PC-3 (cell line): Measurements from ENCODE around the gene TBC1D24. TPM values are rescaled to one million over a fixed set of nuclear protein-coding genes. Genes with fewer than 3 reads are reported as not detected.

ENCODE experiments used
- ATAC-seq: fragments of 200-7000 bp; cut with Tn5 transposase; 2 replicates; pipeline ENCODE4 v1.9.1; 2020; ENCODE audit warnings: mild to moderate bottlenecking, moderate library complexity
- BruUV-seq: library from RNA; stranded (reverse); fragments of 400-500 nt; replicated peaks from 2 replicates; lab custom pipeline; 2021; lab: Mats Ljungman, UMichigan
- CTCF ChIA-PET: fragments of 300-600 bp; sonication (Branson Sonifier 250); formaldehyde crosslinking; loops from one replicate; lab custom pipeline; 2022; ENCODE audit warnings: antibody characterized with exemption; lab: Charles Lee
- POLR2A ChIA-PET: fragments of 300-600 bp; sonication (Branson Sonifier 250); formaldehyde crosslinking; loops from one replicate; lab custom pipeline; 2022; ENCODE audit warnings: antibody characterized with exemption; ENCODE audit not compliant: unreplicated experiment; lab: Charles Lee
- DNase-seq: peaks from one replicate; pipeline ENCODE4 v3.0.0-alpha.2; 2015
- H2AFZ ChIP-seq: fragments of 300-600 bp; sonication (generic); 2 replicates; pipeline ENCODE4 v1.6.0; 2016; ENCODE audit warnings: antibody characterized with exemption, low read length
- H3F3A ChIP-seq: fragments of 300-600 bp; sonication (generic); one replicate; pipeline ENCODE4 v1.6.0; 2017; ENCODE audit warnings: antibody characterized with exemption, low read length, control low read depth, mild to moderate bottlenecking; ENCODE audit not compliant: unreplicated experiment
- H3K27ac ChIP-seq: fragments of 300-600 bp; sonication (generic); 2 replicates; pipeline ENCODE4 v1.5.1; 2016; ENCODE audit warnings: mild to moderate bottlenecking, low read length
- H3K27me3 ChIP-seq: fragments of 300-600 bp; sonication (generic); 2 replicates; pipeline ENCODE4 v1.6.1; 2016; ENCODE audit warnings: low read length, mixed read lengths
- H3K36me3 ChIP-seq: fragments of 300-600 bp; sonication (generic); 2 replicates; pipeline ENCODE4 v1.6.1; 2016; ENCODE audit warnings: low read depth, mixed run types, low read length, mixed read lengths
- H3K4me1 ChIP-seq: fragments of 300-600 bp; sonication (generic); 2 replicates; pipeline ENCODE4 v1.5.1; 2016; ENCODE audit warnings: low read length; ENCODE audit not compliant: insufficient read depth
- H3K4me2 ChIP-seq: fragments of 300-600 bp; sonication (generic); 2 replicates; pipeline ENCODE4 v1.6.0; 2016; ENCODE audit warnings: low read length
- H3K4me3 ChIP-seq: fragments of 300-600 bp; sonication (generic); 2 replicates; pipeline ENCODE4 v1.5.1; 2016; ENCODE audit warnings: mild to moderate bottlenecking, low read length, mixed read lengths
- H3K79me2 ChIP-seq: fragments of 300-600 bp; sonication (generic); 2 replicates; pipeline ENCODE4 v1.6.1; 2017; ENCODE audit warnings: low read length, mixed read lengths
- H3K9ac ChIP-seq: fragments of 300-600 bp; sonication (generic); 2 replicates; pipeline ENCODE4 v1.6.0; 2016; ENCODE audit warnings: mild to moderate bottlenecking, low read length
- H3K9me2 ChIP-seq: fragments of 300-600 bp; sonication (generic); replicated peaks from 2 replicates; pipeline ENCODE4 v1.6.1; 2016; ENCODE audit warnings: mixed run types, low read length, mixed read lengths
- H3K9me3 ChIP-seq: fragments of 300-600 bp; sonication (generic); 2 replicates; pipeline ENCODE4 v1.6.1; 2016; ENCODE audit warnings: low read length, mixed read lengths
- H4K20me1 ChIP-seq: fragments of 300-600 bp; sonication (generic); 2 replicates; pipeline ENCODE4 v1.6.1; 2016; ENCODE audit warnings: low read length, mixed read lengths
- EZH2 ChIP-seq: fragments of 300-600 bp; sonication (generic); IDR thresholded peaks from one replicate; pipeline ENCODE4 v1.6.1; 2017; ENCODE audit warnings: antibody characterized with exemption, mild to moderate bottlenecking, low read length; ENCODE audit not compliant: unreplicated experiment
- EZH2phosphoT487 ChIP-seq: fragments of 300-600 bp; sonication (generic); IDR thresholded peaks from 2 replicates; pipeline ENCODE4 v1.6.1; 2018; ENCODE audit warnings: mild to moderate bottlenecking, antibody characterized with exemption, low read length, borderline replicate concordance
- intact Hi-C: fragments of 100-400 bp; cut with micrococcal nuclease; formaldehyde crosslinking; loops from 2 replicates; pipeline ENCODE4 v1.9.0; 2023
- total RNA-seq: library from RNA; depleted of rRNA; stranded (reverse); fragments of >200 nt; gene quantifications from 2 replicates; pipeline ENCODE4 v1.2.3, GENCODE V29; 2014
- TF ChIP-seq, protein P1 (sequence below): fragments of 300-600 bp; sonication (generic); conservative IDR thresholded peaks from 2 replicates; pipeline ENCODE4 v1.5.1; 2017; ENCODE audit warnings: antibody characterized with exemption, low read depth, mild to moderate bottlenecking, low read length

TBC1D24 gene
- total RNA-seq, 1 experiment from 2014 or later = 15.2 TPM

DNA sequence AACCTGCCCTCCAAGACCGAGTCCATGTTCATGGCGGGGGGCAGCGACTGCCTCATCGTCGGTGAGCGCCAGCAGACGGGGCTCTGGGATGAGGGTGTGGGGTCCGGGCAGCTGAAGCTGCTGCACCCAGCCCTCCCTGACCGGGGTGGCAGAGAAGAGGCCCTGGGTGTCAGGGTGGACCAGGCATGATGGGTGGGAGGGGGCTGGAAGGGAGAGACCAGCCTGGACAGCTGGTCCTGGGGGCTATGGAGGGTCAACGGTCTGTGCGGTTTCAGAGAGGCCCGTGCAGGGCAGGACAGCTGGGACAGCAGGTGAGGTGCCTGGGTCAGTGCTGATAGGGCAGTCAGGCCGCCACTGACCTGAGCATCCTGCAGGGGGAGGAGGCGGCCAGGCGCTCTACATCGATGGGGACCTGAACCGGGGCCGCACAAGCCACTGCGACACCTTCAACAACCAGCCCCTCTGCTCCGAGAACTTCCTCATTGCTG is 25.5 kb downstream of the TBC1D24 start:
- H3K79me2 ChIP-seq = no peaks in the 10 kb centered on the region
- no peaks in the 10 kb centered on the region for H3F3A ChIP-seq
- no peaks in the 10 kb centered on the region for H4K20me1 ChIP-seq
- H3K27ac ChIP-seq = no peak overlapping the region
- 0 out of 2 replicates have a peak, but pooled peaks have one; percentile 16 for ATAC-seq
- no peaks in the 10 kb centered on the region for H3K9me3 ChIP-seq
- no peak for TF ChIP-seq EZH2phosphoT487
- no peak for TF ChIP-seq EZH2
- TF ChIP-seq, protein P1, sequence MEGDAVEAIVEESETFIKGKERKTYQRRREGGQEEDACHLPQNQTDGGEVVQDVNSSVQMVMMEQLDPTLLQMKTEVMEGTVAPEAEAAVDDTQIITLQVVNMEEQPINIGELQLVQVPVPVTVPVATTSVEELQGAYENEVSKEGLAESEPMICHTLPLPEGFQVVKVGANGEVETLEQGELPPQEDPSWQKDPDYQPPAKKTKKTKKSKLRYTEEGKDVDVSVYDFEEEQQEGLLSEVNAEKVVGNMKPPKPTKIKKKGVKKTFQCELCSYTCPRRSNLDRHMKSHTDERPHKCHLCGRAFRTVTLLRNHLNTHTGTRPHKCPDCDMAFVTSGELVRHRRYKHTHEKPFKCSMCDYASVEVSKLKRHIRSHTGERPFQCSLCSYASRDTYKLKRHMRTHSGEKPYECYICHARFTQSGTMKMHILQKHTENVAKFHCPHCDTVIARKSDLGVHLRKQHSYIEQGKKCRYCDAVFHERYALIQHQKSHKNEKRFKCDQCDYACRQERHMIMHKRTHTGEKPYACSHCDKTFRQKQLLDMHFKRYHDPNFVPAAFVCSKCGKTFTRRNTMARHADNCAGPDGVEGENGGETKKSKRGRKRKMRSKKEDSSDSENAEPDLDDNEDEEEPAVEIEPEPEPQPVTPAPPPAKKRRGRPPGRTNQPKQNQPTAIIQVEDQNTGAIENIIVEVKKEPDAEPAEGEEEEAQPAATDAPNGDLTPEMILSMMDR = no peak
- no peaks in the 10 kb centered on the region for H3K36me3 ChIP-seq
- no peak overlapping the region for H3K9ac ChIP-seq
- H3K4me3 ChIP-seq = no peak overlapping the region
- no peaks in the 10 kb centered on the region for H3K4me1 ChIP-seq
- intact Hi-C loops = no loop called here
- ChIA-PET CTCF (no interaction called here), POLR2A (no interaction called here)
- H3K4me2 ChIP-seq = no peak overlapping the region
- no TSS peak for BruUV-seq
- no peaks in the 10 kb centered on the region for H3K9me2 ChIP-seq
- no peaks in the 10 kb centered on the region for H3K27me3 ChIP-seq
- no peak overlapping the region for H2AFZ ChIP-seq
- no peak for DNase-seq

DNA sequence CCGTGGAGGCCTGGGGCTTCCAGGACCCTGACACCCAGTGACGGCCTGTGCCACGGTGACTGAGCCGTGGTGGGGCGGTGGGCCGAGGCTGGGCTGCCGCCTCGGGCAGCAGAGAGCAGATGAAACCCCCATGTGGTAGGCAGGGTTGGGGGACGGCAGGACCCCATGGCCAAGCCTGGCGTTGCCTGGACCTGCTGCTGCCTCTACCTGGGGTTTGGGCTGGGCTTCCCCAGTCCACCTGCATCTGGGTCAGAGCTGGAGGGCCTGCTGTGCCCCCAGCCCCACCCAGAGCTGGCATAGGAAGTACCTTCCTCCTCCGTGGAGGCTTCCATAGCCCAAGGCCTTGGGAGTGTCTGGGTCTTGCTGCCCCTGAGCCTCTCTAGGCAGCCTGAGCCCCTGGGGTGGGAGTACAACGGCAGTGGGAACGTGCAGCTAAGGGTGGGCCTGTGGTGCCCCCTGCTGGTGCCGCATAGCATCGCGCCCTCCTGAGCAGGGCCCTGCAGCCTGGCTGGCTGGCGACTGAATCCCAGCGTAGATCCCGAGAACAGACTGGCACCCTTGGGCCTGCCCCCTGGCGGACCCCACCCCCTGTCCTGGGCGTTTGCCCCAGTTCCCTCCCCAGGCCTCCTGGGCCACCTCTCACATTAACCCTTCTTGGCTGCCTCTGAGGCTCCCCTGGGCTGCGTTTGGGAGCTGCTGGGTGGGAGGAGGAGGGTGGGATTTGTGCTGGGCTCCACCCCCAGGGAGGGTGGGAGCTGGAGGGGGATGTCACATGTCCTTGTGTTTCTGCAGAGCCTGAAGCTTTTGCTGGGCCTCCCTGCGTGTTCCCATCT is 26.2 kb downstream of the TBC1D24 start:
- no peak overlapping the region for H3K27ac ChIP-seq
- no peaks in the 10 kb centered on the region for H4K20me1 ChIP-seq
- no peak overlapping the region for H3K9ac ChIP-seq
- H3F3A ChIP-seq = no peaks in the 10 kb centered on the region
- intact Hi-C loops = loop anchor here (1.0 kb wide), 1 partner anchor 71 kb away; no protein-coding TSS in a partner anchor
- H3K9me3 ChIP-seq = no peaks in the 10 kb centered on the region
- peak; percentile 88 for ATAC-seq
- no peak overlapping the region for H2AFZ ChIP-seq
- H3K27me3 ChIP-seq = no peaks in the 10 kb centered on the region
- H3K4me3 ChIP-seq = no peak overlapping the region
- peak; percentile 59 for DNase-seq
- no TSS peak for BruUV-seq
- H3K79me2 ChIP-seq = no peaks in the 10 kb centered on the region
- ChIA-PET CTCF (interaction anchor here (0.6 to 0.7 kb wide), 2 partner anchors 71 to 526 kb away, joined by 3 to 12 read pairs; no protein-coding TSS in a partner anchor), POLR2A (no interaction called here)
- H3K36me3 ChIP-seq = no peaks in the 10 kb centered on the region
- no peak overlapping the region for H3K4me2 ChIP-seq
- TF ChIP-seq, protein P1 = peak; percentile 87
- no peak for TF ChIP-seq EZH2
- no peak for TF ChIP-seq EZH2phosphoT487
- no peaks in the 10 kb centered on the region for H3K4me1 ChIP-seq
- H3K9me2 ChIP-seq = no peaks in the 10 kb centered on the region
